GM23338 (cell line): Measurements from ENCODE around the gene SLC7A6. TPM values are rescaled to one million over a fixed set of nuclear protein-coding genes. Genes with fewer than 3 reads are reported as not detected.

Source experiments
- ATAC-seq: fragments of 200-7000 bp; cut with Tn5 transposase; 3 replicates; pipeline ENCODE4 v1.9.1; 2020
- DNase-seq: peaks from one replicate; pipeline ENCODE4 v3.0.0-alpha.2; 2015; ENCODE audit warnings: low spot score
- H2AFZ ChIP-seq: fragments of 200-600 bp; sonication (generic); 2 replicates; pipeline ENCODE4 v1.8.0; 2016; ENCODE audit warnings: antibody characterized with exemption, mild to moderate bottlenecking, moderate library complexity
- H3F3A ChIP-seq: fragments of 200-600 bp; sonication (generic); replicated peaks from 2 replicates; pipeline ENCODE4 v1.8.0; 2017; ENCODE audit warnings: antibody characterized with exemption, mixed run types, low read depth
- H3K27ac ChIP-seq: fragments of 200-600 bp; sonication (generic); 2 replicates; pipeline ENCODE4 v1.6.1; 2016; ENCODE audit warnings: low read depth
- H3K27me3 ChIP-seq: fragments of 200-600 bp; sonication (generic); 2 replicates; pipeline ENCODE4 v1.8.0; 2016; ENCODE audit warnings: mild to moderate bottlenecking, mixed run types, moderate library complexity; ENCODE audit not compliant: insufficient read depth
- H3K36me3 ChIP-seq: fragments of 200-600 bp; sonication (generic); 2 replicates; pipeline ENCODE4 v1.8.0; 2016; ENCODE audit warnings: mild to moderate bottlenecking; ENCODE audit not compliant: insufficient read depth
- H3K4me1 ChIP-seq: fragments of 200-600 bp; sonication (generic); 2 replicates; pipeline ENCODE4 v1.8.0; 2016; ENCODE audit warnings: mild to moderate bottlenecking, moderate library complexity; ENCODE audit not compliant: insufficient read depth
- H3K4me2 ChIP-seq: fragments of 200-600 bp; sonication (generic); 2 replicates; pipeline ENCODE4 v1.7.1; 2017; ENCODE audit warnings: mixed run types
- H3K4me3 ChIP-seq: fragments of 200-600 bp; sonication (generic); 2 replicates; pipeline ENCODE4 v1.6.1; 2016; ENCODE audit warnings: mixed run types
- H3K79me2 ChIP-seq: fragments of 200-600 bp; sonication (generic); replicated peaks from 2 replicates; pipeline ENCODE4 v1.8.0; 2017; ENCODE audit warnings: mild to moderate bottlenecking; ENCODE audit not compliant: insufficient read depth
- H3K9me2 ChIP-seq: fragments of 200-600 bp; sonication (generic); 2 replicates; pipeline ENCODE4 v1.8.0; 2017; ENCODE audit not compliant: insufficient read depth
- H4K20me1 ChIP-seq: fragments of 200-600 bp; sonication (generic); replicated peaks from 2 replicates; pipeline ENCODE4 v1.8.0; 2017; ENCODE audit warnings: mild to moderate bottlenecking; ENCODE audit not compliant: insufficient read depth
- H3K27ac Mint-ChIP-seq: 2 replicates; pipeline ENCODE4 v1.8.0; 2020; ENCODE audit warnings: inconsistent platforms, mild to moderate bottlenecking, moderate library complexity, mixed read lengths
- H3K27me3 Mint-ChIP-seq: 3 replicates; pipeline ENCODE4 v1.8.0; 2022; ENCODE audit warnings: low read depth, mild to moderate bottlenecking, moderate library complexity, mixed read lengths, inconsistent platforms; ENCODE audit not compliant: insufficient read depth, poor library complexity
- H3K36me3 Mint-ChIP-seq: 3 replicates; pipeline ENCODE4 v1.8.0; 2021; ENCODE audit warnings: low read depth, mild to moderate bottlenecking, inconsistent platforms, moderate library complexity, mixed read lengths
- H3K4me1 Mint-ChIP-seq: 3 replicates; pipeline ENCODE4 v1.8.0; 2020; ENCODE audit warnings: mild to moderate bottlenecking, inconsistent platforms, mixed read lengths
- H3K4me3 Mint-ChIP-seq: 3 replicates; pipeline ENCODE4 v1.8.0; 2021; ENCODE audit warnings: moderate library complexity, mild to moderate bottlenecking, inconsistent platforms, mixed read lengths
- H3K9me3 Mint-ChIP-seq: 3 replicates; pipeline ENCODE4 v1.8.0; 2020; ENCODE audit warnings: moderate library complexity, mild to moderate bottlenecking, inconsistent platforms, mixed read lengths
- CREB1 ChIP-seq: fragments of 250-450 bp; sonication (Bioruptor Pico); IDR thresholded peaks from 2 replicates; pipeline ENCODE4 v1.5.0; 2020; ENCODE audit warnings: low read depth, mild to moderate bottlenecking, moderate library complexity
- EZH2 ChIP-seq: fragments of 200-600 bp; sonication (generic); IDR thresholded peaks from one replicate; pipeline ENCODE4 v1.8.0; 2017; ENCODE audit warnings: antibody characterized with exemption, mild to moderate bottlenecking, low read depth; ENCODE audit not compliant: unreplicated experiment
- EZH2phosphoT487 ChIP-seq: fragments of 200-600 bp; sonication (generic); IDR thresholded peaks from one replicate; pipeline ENCODE4 v1.8.1; 2018; ENCODE audit warnings: antibody characterized with exemption; ENCODE audit not compliant: unreplicated experiment
- JUNB ChIP-seq: IDR thresholded peaks from one replicate; pipeline ENCODE4 v1.6.1; 2016; ENCODE audit warnings: antibody characterized with exemption; ENCODE audit not compliant: unreplicated experiment
- NANOG ChIP-seq: IDR thresholded peaks from 2 replicates; pipeline ENCODE4 v1.6.1; 2016; ENCODE audit warnings: antibody characterized with exemption, borderline replicate concordance
- POLR2AphosphoS5 ChIP-seq: IDR thresholded peaks from 2 replicates; pipeline ENCODE4 v1.6.1; 2016; ENCODE audit warnings: antibody characterized with exemption, low read depth
- STAT1 ChIP-seq: IDR thresholded peaks from one replicate; pipeline ENCODE4 v1.6.1; 2016; ENCODE audit warnings: antibody characterized with exemption; ENCODE audit not compliant: unreplicated experiment
- ZNF114 ChIP-seq: fragments of 250-450 bp; sonication (Bioruptor Pico); IDR thresholded peaks from 2 replicates; pipeline ENCODE4 v1.5.0; 2020; ENCODE audit warnings: mild to moderate bottlenecking, moderate library complexity
- ZNF331 ChIP-seq: fragments of 250-450 bp; sonication (Bioruptor Pico); IDR thresholded peaks from 2 replicates; pipeline ENCODE4 v1.5.0; 2020; ENCODE audit warnings: low read depth, mild to moderate bottlenecking, moderate library complexity
- polyA plus RNA-seq: library from polyadenylated mRNA; unstranded; fragments of >200 nt; fragmentation: Nextera tagmentation; extraction: Ambion mirVana; gene quantifications from 2 replicates; pipeline ENCODE4 v1.2.1, GENCODE V29; 2016
- total RNA-seq: library from RNA; depleted of rRNA; stranded (reverse); fragments of >200 nt; shearing (Covaris generic); gene quantifications from 2 replicates; pipeline ENCODE4 v1.2.3, GENCODE V29; 2014
- TF ChIP-seq, protein P1 (sequence below): fragments of 250-450 bp; sonication (Bioruptor Pico); IDR thresholded peaks from 2 replicates; pipeline ENCODE4 v1.5.0; 2020; ENCODE audit warnings: mild to moderate bottlenecking, moderate library complexity
- TF ChIP-seq, protein P2 (sequence below), 2 experiments: fragments of 200-600 bp in 1 of 2; sonication (generic) in 1 of 2; conservative IDR thresholded peaks; 2 replicates each; pipeline versions ENCODE4 v1.5.1 to v1.6.1; 2016 to 2017; ENCODE audit warnings: antibody characterized with exemption in 2 of 2, low read depth in 2 of 2, mild to moderate bottlenecking in 2 of 2, moderate library complexity in 1 of 2
- TF ChIP-seq, protein P3 (sequence below): IDR thresholded peaks from 2 replicates; pipeline ENCODE4 v1.6.1; 2016; ENCODE audit warnings: antibody characterized with exemption

SLC7A6 gene
- total and polyA plus RNA-seq, 2 experiments from 2014 or later, result 16.6 to 30.9 TPM

DNA sequence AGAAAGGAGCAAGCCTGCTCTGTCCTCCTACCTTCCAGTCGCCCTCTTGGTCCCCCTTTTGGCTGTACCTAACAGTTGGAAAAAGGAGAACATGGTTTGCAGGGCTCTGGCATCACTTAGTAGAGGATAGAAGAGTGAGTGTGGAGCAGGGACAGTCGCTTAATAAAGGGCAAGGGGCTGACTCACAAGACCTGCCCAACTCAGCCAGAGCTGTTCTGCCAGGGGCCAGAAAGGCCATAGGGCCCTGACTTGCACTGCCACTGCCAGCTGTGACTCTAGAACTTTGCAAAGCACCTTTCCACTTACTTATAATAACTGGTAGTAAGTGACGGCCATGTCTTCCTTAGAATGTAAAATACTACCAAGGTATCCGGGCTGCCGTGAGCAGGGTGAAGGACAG is 60.0 kb downstream of the SLC7A6 start:
- H2AFZ ChIP-seq, result no peak overlapping the region
- H3K4me3 Mint-ChIP-seq, result no peak overlapping the region
- DNase-seq (no peak), ATAC-seq (no peak)
- H3K4me1 ChIP-seq, result no peaks in the 10 kb centered on the region
- H3K36me3 ChIP-seq, result 0 out of 2 replicates have a peak, but pooled peaks cover 3% of the 10 kb centered on the region
- H3K4me1 Mint-ChIP-seq, result peaks cover 3% of the 10 kb centered on the region; the same call in 1 of the 3 replicates
- no peaks in the 10 kb centered on the region for H3F3A ChIP-seq
- H3K4me3 ChIP-seq, result no peak overlapping the region
- H4K20me1 ChIP-seq, result no peaks in the 10 kb centered on the region; the same call in 1 of the 2 replicates
- H3K27me3 Mint-ChIP-seq, result peaks cover 6% of the 10 kb centered on the region
- no peaks in the 10 kb centered on the region for H3K79me2 ChIP-seq
- no peak overlapping the region for H3K4me2 ChIP-seq
- H3K27ac Mint-ChIP-seq, result no peak overlapping the region
- peaks cover 42% of the 10 kb centered on the region for H3K36me3 Mint-ChIP-seq
- H3K9me3 Mint-ChIP-seq, result no peaks in the 10 kb centered on the region
- no peak overlapping the region for H3K27ac ChIP-seq
- H3K9me2 ChIP-seq, result no peaks in the 10 kb centered on the region
- no peaks in the 10 kb centered on the region for H3K27me3 ChIP-seq
- TF ChIP-seq NANOG (no peak), STAT1 (no peak)

DNA sequence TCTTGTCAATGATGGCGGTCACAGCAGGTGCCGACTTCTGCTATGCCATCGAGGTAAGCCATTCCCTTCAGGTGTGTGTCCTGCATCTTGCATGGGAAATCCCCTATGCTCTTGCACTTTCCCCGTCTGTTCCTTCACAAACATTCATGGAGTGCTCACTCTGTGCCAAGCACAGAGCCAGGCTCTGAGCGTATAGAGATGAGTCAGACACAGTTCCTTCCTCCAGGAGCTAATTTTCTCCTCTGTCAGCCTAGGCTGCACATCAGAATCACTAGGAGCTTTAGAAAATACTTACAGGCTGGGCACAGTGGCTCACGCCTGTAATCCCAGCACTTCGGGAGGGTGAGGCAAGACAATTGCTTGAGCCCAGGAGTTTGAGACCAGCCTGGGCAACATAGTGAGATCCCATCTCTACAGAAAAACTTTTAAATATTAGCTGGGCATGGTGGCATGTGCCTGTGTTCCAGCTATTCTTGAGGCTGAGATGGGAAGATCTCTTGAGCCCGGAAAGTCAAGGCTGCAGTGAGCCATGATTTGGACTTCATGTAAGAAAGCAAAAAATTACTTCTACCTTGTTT is 60.5 kb downstream of the SLC7A6 start:
- no peaks in the 10 kb centered on the region for H3K9me2 ChIP-seq
- no peaks in the 10 kb centered on the region for H3K27me3 ChIP-seq
- peaks cover 3% of the 10 kb centered on the region; the same call in 1 of the 3 replicates for H3K4me1 Mint-ChIP-seq
- H3K27ac Mint-ChIP-seq, result no peak overlapping the region
- no peaks in the 10 kb centered on the region for H3K9me3 Mint-ChIP-seq
- H3F3A ChIP-seq, result no peaks in the 10 kb centered on the region
- ATAC-seq, result no peak
- no peak overlapping the region for H3K4me3 Mint-ChIP-seq
- H3K36me3 ChIP-seq, result 0 out of 2 replicates have a peak, but pooled peaks cover 3% of the 10 kb centered on the region
- H3K4me3 ChIP-seq, result no peak overlapping the region
- peaks cover 6% of the 10 kb centered on the region for H3K27me3 Mint-ChIP-seq
- no peaks in the 10 kb centered on the region for H3K79me2 ChIP-seq
- no peaks in the 10 kb centered on the region; the same call in 1 of the 2 replicates for H4K20me1 ChIP-seq
- H3K4me2 ChIP-seq, result no peak overlapping the region
- DNase-seq, result no peak
- H3K36me3 Mint-ChIP-seq, result peaks cover 37% of the 10 kb centered on the region
- H3K4me1 ChIP-seq, result no peaks in the 10 kb centered on the region
- H2AFZ ChIP-seq, result no peak overlapping the region
- H3K27ac ChIP-seq, result no peak overlapping the region
- TF ChIP-seq EZH2phosphoT487 (no peak), ZNF331 (CRISPR knock-in tag) (no peak), STAT1 (no peak), CREB1 (CRISPR knock-in tag) (no peak), EZH2 (no peak), JUNB (no peak), ZNF114 (CRISPR knock-in tag) (no peak), NANOG (no peak), POLR2AphosphoS5 (no peak)
- TF ChIP-seq, protein P1, sequence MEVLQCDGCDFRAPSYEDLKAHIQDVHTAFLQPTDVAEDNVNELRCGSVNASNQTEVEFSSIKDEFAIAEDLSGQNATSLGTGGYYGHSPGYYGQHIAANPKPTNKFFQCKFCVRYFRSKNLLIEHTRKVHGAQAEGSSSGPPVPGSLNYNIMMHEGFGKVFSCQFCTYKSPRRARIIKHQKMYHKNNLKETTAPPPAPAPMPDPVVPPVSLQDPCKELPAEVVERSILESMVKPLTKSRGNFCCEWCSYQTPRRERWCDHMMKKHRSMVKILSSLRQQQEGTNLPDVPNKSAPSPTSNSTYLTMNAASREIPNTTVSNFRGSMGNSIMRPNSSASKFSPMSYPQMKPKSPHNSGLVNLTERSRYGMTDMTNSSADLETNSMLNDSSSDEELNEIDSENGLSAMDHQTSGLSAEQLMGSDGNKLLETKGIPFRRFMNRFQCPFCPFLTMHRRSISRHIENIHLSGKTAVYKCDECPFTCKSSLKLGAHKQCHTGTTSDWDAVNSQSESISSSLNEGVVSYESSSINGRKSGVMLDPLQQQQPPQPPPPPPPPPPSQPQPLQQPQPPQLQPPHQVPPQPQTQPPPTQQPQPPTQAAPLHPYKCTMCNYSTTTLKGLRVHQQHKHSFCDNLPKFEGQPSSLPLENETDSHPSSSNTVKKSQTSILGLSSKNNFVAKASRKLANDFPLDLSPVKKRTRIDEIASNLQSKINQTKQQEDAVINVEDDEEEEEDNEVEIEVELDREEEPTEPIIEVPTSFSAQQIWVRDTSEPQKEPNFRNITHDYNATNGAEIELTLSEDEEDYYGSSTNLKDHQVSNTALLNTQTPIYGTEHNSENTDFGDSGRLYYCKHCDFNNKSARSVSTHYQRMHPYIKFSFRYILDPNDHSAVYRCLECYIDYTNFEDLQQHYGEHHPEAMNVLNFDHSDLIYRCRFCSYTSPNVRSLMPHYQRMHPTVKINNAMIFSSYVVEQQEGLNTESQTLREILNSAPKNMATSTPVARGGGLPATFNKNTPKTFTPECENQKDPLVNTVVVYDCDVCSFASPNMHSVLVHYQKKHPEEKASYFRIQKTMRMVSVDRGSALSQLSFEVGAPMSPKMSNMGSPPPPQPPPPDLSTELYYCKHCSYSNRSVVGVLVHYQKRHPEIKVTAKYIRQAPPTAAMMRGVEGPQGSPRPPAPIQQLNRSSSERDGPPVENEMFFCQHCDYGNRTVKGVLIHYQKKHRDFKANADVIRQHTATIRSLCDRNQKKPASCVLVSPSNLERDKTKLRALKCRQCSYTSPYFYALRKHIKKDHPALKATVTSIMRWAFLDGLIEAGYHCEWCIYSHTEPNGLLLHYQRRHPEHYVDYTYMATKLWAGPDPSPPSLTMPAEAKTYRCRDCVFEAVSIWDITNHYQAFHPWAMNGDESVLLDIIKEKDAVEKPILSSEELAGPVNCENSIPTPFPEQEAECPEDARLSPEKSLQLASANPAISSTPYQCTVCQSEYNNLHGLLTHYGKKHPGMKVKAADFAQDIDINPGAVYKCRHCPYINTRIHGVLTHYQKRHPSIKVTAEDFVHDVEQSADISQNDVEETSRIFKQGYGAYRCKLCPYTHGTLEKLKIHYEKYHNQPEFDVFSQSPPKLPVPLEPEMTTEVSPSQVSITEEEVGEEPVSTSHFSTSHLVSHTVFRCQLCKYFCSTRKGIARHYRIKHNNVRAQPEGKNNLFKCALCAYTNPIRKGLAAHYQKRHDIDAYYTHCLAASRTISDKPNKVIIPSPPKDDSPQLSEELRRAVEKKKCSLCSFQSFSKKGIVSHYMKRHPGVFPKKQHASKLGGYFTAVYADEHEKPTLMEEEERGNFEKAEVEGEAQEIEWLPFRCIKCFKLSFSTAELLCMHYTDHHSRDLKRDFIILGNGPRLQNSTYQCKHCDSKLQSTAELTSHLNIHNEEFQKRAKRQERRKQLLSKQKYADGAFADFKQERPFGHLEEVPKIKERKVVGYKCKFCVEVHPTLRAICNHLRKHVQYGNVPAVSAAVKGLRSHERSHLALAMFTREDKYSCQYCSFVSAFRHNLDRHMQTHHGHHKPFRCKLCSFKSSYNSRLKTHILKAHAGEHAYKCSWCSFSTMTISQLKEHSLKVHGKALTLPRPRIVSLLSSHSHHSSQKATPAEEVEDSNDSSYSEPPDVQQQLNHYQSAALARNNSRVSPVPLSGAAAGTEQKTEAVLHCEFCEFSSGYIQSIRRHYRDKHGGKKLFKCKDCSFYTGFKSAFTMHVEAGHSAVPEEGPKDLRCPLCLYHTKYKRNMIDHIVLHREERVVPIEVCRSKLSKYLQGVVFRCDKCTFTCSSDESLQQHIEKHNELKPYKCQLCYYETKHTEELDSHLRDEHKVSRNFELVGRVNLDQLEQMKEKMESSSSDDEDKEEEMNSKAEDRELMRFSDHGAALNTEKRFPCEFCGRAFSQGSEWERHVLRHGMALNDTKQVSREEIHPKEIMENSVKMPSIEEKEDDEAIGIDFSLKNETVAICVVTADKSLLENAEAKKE, result no peak
- TF ChIP-seq, protein P2, sequence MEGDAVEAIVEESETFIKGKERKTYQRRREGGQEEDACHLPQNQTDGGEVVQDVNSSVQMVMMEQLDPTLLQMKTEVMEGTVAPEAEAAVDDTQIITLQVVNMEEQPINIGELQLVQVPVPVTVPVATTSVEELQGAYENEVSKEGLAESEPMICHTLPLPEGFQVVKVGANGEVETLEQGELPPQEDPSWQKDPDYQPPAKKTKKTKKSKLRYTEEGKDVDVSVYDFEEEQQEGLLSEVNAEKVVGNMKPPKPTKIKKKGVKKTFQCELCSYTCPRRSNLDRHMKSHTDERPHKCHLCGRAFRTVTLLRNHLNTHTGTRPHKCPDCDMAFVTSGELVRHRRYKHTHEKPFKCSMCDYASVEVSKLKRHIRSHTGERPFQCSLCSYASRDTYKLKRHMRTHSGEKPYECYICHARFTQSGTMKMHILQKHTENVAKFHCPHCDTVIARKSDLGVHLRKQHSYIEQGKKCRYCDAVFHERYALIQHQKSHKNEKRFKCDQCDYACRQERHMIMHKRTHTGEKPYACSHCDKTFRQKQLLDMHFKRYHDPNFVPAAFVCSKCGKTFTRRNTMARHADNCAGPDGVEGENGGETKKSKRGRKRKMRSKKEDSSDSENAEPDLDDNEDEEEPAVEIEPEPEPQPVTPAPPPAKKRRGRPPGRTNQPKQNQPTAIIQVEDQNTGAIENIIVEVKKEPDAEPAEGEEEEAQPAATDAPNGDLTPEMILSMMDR (conservative IDR thresholded peaks at IDR 0.05; ENCODE audit: low read depth in 2 of 2), result no peak
- TF ChIP-seq, protein P3, sequence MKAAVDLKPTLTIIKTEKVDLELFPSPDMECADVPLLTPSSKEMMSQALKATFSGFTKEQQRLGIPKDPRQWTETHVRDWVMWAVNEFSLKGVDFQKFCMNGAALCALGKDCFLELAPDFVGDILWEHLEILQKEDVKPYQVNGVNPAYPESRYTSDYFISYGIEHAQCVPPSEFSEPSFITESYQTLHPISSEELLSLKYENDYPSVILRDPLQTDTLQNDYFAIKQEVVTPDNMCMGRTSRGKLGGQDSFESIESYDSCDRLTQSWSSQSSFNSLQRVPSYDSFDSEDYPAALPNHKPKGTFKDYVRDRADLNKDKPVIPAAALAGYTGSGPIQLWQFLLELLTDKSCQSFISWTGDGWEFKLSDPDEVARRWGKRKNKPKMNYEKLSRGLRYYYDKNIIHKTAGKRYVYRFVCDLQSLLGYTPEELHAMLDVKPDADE, result no peak
